Dedifferentiated amniotic fluid mesenchymal stem cell (primary cell): ENCODE measurements around the gene ST3GAL3.

ENCODE experiments used
- DNase-seq: peaks from one replicate; pipeline ENCODE4 v3.0.0-alpha.2; 2016; ENCODE audit errors: extremely low spot score

The ST3GAL3 gene

DNA sequence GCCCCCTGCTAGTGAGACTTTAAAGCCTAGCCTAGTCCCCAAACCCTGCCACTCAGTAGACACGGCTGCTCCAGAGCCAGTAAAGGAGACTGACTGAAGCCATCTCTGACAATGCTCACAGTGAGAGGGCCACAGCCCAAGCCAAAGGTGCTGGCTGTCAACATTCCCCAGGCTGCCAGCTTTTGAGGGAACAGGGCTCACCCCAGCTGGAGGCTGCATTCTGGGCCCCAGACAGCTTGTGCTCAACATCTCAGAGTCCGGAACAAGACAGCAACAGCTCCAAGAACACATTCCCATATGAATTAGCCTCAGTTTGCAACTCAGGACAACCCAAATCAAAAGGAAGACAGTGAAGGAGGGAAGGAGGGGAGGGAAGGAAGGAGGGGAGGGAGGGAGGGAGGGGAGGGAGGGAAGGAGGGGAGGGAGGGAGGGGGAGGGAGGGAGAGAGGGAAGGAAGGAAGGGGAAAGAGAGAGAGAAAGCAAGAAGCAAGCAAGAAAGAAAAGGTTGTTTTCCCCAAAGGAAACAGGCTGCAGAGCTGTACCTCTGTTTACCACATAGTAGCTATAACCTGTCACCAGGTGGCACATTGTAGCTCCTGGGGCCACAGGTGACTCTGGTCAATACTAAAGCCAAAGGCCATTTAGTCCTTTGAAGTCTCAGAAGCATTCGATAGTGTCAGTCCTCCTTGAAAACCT, 231.7 kb downstream of the ST3GAL3 start:
- no peak for DNase-seq

DNA sequence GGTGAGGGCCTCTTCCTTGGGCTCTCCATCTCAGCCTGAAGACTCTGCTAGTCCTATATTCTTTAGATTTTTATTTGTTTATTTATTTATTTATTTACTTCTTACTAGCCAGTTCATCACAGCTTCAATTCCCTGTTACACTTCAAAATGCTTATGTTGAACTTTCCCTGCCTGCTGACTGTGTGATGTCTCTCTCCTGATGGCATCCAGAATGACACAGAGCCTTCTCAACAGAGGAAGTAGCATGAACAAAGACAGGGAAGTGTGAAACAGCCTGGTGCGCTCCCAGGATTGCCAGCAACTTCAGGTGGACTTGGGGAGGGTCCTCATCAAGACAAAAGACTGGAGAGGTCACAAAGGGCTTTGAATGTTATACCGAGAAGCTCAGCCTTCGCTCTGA, 235.1 kb downstream of the ST3GAL3 start:
- DNase-seq = no peak

GRCh38 chr1:43944860-43945259, 237.5 kb downstream of the ST3GAL3 start:
- DNase-seq = no peak

GRCh38 chr1:43945674-43946235, 238.4 kb downstream of the ST3GAL3 start:
- no peak for DNase-seq

DNA sequence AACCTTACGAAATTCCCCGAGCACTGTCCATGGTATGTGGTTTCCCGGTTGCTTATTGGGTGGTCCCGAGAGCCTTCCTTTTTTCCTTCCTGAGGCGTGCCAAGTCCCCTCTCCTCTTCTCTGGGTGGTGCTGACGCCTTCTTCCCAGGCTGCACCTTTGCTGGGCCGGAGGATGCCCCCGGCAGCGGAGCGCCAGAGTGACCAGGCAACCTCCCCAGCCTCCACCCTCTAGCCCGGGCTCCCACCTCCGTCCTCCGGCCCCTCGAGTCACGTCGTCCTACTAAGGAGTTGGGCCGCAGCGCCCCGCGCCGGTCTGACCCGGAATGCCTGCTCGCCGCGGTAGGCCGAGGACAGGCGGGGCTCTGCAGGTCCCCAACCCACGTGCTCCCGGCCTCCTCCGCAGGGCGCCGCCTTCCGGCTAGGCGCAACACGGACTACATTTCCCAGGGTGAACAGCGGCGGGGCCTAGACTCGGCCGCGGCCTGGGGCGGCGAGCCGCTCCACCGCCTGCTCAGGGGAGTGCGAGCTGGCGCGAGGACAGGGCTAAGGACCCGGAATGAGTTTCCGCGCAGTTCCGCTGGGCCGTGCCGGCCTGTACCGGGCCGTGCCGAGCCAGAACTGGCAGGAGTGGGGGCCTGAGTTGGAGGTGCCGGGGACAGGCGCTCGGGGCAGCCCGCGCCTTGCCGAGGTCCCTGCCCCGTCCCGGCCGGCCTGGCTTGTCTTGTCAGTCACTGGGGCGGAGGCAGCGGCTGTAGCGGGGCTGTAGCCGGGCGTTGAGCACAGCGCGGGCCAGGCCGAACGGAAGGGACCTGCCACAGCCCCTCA, 239.1 kb downstream of the ST3GAL3 start, which contains the start of gene IPO13:
Gene IPO13, plus strand, starts transcription at position 715 of the 825 bp plus-strand sequence. CDS start 651 bp downstream, outside the sequence.
- DNase-seq = peak; percentile 94

DNA sequence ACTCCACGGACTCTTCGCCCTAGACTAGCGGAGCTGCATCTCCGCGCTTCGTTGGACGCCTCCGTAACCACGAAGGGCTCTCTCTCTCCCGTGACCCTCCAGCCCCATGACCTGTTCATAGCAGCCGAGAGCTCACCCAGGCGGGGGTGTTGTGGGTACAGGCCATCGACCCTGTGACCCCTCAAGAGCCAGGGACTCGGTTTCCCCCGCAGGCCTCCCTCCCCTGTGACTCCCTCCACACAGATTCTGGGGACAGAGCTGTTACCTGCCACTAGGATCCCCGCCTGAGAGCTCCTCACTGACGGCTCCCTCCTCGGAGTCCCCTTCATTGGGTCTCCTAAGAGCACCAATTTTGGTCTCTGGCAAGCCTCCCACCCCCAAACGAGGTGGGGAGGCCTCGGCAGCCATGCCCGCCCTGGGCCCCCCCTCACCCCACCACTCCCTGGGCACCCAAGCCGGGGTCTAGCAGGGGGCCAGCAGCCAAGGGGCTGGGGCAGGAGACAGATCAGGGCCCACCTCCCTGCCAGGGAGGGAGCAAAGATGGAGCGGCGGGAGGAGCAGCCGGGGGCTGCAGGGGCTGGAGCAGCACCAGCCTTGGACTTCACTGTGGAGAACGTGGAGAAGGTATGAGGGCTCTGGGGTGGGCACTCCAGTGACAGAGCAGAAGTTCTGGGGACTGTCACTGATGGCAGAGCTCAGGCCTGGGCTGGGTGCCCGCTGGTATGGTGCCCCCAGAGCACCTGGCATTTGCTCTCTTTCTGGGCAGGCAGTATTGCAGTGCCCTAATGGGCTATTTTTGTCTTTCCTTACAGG, 239.9 kb downstream of the ST3GAL3 start:
- no peak for DNase-seq

DNA sequence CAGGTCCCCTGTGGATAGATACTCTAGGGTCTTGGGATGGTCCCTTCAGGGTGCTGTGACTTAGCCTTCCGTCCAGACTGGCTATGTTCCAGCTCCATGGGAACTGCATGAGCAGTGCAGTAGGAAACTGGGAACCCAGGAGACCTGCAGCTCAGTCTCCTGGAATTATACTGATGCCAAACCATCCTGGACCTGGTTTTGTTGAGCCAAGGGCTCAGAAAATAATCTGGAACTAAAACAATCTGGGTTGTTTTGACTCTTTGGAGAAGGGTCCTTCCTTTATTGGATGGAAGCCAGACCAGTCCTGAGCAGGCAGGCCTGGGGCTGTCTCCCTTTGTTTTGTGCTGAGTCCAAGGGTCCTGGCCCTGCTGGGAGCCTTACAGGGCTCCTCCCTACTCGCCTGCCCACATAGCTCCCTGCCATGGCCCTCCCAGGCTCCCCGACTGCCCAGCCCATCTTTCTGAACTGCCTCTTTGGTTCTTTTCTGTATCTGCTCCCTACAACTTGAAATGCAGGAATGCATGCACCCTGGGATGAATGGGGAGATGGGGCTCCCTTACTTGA, 240.6 kb downstream of the ST3GAL3 start:
- no peak for DNase-seq

DNA sequence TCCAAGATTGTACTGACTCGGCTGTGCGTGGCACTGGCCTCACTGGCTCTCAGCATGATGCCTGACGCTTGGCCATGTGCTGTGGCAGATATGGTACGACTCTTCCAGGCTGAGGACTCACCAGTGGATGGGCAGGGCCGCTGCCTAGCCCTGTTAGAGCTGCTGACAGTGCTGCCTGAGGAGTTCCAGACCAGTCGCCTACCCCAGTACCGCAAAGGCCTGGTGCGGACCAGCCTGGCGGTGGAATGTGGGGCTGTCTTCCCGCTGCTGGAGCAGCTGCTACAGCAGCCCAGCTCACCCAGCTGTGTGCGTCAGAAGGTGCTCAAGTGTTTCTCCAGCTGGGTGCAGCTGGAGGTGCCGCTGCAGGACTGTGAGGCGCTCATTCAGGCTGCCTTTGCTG, 242.3 kb downstream of the ST3GAL3 start:
- no peak for DNase-seq

GRCh38 chr1:43951021-43951985, 244.0 kb downstream of the ST3GAL3 start:
- no peak for DNase-seq

DNA sequence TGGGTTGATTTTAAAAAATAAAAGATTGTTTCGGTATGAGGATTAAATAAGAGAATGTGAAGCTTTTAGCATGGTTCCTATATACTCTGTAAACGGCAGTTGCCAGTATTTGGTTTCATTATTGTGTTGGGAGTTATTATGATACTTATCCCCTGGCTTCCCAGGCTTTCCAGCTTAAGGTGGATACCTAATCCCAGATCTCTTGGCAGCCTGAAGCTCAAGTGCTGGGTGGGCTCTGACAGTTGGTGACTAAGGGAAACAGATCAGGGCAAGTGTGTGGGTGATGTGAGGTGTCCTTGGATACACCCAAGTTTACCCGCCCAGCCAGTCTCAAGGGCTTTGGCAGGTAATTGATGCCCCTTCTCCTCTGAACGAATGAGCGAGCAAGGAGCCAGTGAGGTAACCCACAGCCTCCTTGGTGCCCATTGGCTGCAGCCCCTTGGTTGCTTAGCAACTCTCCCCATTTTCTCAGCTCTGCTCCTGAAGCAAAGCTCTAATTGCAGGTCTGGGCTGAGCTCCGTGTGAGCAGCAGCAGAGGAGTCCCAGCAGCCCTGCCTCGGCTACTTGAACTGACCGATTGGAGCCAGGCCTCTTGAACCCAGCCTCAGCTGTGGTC, 245.5 kb downstream of the ST3GAL3 start:
- no peak for DNase-seq

DNA sequence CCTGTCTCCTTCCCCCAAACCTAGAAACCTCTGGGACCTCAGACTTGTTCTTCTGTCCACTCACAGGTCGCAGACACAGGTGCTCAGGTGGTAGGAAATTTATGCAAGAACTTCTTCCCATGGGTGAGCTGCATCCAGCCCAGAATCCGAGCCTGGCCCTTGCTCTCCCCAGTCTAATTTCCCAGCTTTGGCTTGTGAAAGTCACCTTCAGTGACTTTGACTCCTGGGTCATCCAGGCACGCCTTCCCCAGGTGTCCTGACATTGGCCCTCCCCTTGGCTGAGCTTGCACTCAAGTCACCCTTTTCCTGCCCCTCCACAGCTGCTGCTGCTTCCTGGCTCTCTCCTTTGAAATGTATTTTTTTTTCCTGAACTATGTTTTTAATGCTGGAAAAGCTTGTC, 246.0 kb downstream of the ST3GAL3 start:
- no peak for DNase-seq

- DNase-seq = no peak
Observed at GRCh38 chr1:43954036-43954435, 246.7 kb downstream of the ST3GAL3 start.

GRCh38 chr1:43956234-43956633, 248.9 kb downstream of the ST3GAL3 start:
- DNase-seq = no peak

DNA sequence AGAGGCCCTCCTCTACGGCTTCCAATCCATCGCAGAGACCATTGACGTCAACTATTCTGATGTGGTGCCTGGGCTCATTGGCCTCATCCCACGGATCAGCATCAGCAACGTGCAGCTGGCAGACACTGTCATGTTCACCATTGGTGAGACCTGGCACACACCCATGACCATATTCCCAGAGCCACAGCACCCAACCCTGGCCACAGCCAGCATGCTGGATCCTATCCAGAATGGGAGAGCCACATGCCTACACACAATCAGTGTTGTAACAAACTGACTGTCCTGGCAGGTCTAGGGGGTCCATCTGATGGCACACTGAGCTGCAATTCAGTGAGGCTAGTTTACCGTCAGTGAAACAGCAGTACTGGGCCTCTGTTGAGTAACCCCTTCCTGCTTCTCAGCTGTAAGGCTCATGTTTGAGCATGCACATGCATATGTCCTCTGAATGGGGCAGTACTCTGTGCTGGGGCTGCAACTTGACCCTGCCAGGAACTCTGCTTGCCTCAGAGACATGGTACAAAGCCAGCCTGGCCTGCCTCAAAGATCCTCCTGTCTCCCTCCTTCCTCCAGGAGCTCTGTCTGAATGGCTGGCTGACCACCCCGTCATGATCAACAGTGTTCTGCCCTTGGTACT, 250.2 kb downstream of the ST3GAL3 start:
- DNase-seq = no peak

DNA sequence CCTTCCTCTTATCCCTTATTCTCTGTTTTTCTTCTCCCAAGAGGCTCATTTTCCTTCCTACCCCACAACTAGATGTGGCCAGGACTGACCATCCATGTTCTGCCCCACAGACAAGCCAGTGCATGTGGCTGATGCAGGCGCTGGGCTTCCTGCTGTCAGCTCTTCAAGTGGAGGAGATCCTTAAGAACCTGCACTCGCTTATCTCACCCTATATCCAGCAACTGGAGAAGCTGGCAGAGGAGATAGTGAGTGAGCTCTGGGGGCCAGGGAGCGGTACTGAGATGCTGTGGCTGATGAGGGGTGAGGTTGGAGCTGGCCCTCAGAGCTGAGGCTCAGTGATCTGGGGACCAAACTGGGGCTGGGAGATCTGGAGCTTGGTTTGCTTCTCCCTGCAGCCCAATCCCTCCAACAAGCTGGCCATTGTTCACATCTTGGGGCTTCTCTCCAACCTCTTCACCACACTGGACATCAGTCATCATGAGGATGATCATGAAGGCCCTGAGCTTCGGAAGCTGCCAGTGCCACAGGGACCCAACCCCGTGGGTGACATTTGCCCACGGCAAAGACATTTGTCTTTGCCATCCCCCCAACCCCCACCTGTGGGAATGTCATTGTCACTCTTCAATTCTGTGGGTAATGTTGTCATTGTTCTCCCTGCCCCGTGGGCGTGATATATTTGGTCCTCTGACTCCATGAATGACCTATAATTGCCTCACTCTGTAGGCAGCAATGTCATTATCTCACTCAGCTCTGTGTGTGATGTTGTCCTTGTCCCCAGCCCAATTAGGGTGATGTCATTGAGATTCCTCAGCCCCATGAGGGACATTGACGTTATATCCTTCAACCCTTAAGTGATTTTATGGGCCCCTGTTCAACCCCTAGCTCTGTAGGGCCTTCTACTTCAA, 251.3 kb downstream of the ST3GAL3 start:
- no peak for DNase-seq

DNA sequence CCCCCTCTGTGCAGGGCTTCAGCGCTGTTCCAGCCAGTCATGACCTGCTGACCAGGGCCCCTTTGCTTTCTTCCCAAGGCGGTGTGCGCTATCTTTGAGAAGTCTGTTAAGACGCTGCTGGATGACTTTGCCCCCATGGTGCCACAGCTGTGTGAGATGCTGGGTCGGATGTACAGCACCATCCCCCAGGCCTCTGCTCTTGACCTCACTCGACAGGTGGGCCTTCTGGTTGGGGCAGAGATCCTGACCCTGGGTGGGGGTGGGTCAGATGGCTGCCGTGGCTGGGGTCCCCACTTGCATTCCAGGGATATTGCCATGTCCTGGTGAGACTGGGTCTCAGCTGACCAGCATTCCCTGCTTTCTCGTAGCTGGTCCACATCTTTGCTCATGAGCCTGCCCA, 253.5 kb downstream of the ST3GAL3 start:
- no peak for DNase-seq

DNA sequence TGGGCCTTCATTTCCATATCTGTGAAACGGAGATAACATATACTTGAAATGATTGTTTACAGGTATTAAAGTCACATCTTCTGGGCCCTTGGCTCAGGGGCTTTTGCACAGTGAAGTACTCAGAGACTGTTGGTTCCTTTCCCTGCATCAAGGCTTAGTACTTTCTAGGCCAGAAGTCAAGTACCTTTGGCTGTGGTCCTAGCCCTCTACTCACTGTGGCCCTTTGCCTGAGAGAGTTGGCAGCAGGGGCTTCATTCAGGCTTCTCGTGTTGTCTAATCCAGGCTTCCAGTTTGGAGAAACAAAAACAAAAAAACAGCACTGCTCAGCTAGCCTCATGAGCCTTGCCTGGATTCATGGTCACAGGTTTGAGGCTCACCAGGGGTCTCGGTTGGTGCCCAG, 254.4 kb downstream of the ST3GAL3 start:
- no peak for DNase-seq

DNA sequence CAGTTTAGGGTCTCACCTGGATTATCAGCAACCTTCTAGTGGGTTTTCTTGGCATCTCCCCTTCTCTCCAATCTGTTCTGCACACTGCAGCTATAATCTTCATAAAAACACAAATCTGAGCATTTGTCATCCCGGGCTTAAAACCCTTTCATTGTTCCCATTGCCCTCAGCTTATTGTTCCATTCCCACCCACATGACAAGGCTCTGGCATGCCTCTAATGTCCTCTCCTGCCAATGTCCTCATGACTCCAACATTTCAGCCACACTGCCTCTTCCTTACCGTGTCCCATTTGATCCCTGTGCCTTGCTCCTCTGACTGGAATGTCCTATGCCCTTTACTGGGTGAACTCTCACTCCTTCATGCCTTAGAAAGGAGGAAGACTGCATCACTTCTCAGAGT, 255.0 kb downstream of the ST3GAL3 start:
- DNase-seq = no peak
